ENCODE results near the gene COG5.

The COG5 gene

GRCh38 chr7:107276220-107276827 is 287.4 kb downstream of the COG5 start:
- no peaks in the 10 kb centered on the region for H3K9me3 ChIP-seq
- no peaks in the 10 kb centered on the region for H3K27me3 ChIP-seq
- TF ChIP-seq Cebpa-rat (IDR thresholded peaks at IDR 0.05) = no peak
- H3K4me1 ChIP-seq = no peaks in the 10 kb centered on the region
- H3K36me3 ChIP-seq = 0 out of 2 replicates have a peak, but pooled peaks cover 6% of the 10 kb centered on the region
- H3K4me3 ChIP-seq = no peak overlapping the region
- H4K20me1 ChIP-seq = no peaks in the 10 kb centered on the region
- H3K9ac ChIP-seq = no peak overlapping the region
- H3K4me2 ChIP-seq = no peak overlapping the region
- no peak overlapping the region for H3K27ac ChIP-seq

GRCh38 chr7:107274506-107274905 is 289.2 kb downstream of the COG5 start:
- Histone ChIP-seq H3K36me3 (0 out of 2 replicates have a peak, but pooled peaks cover 10% of the 10 kb centered on the region), H3K9ac (no peak overlapping the region), H4K20me1 (no peaks in the 10 kb centered on the region), H3K4me3 (no peak overlapping the region), H3K27me3 (no peaks in the 10 kb centered on the region), H3K9me3 (no peaks in the 10 kb centered on the region), H3K4me2 (no peak overlapping the region), H3K4me1 (no peaks in the 10 kb centered on the region), H3K27ac (no peak overlapping the region)
- TF ChIP-seq Cebpa-rat (IDR thresholded peaks at IDR 0.05) = no peak

GRCh38 chr7:107269790-107270189 is 293.9 kb downstream of the COG5 start:
- H3K36me3 ChIP-seq = 0 out of 2 replicates have a peak, but pooled peaks cover 10% of the 10 kb centered on the region
- TF ChIP-seq Cebpa-rat (IDR thresholded peaks at IDR 0.05) = no peak
- H3K4me1 ChIP-seq = no peaks in the 10 kb centered on the region
- H3K9ac ChIP-seq = no peak overlapping the region
- no peak overlapping the region for H3K27ac ChIP-seq
- H4K20me1 ChIP-seq = no peaks in the 10 kb centered on the region
- H3K27me3 ChIP-seq = no peaks in the 10 kb centered on the region
- no peaks in the 10 kb centered on the region for H3K9me3 ChIP-seq
- H3K4me3 ChIP-seq = no peak overlapping the region
- H3K4me2 ChIP-seq = no peak overlapping the region

- Histone ChIP-seq H3K27me3 (no peaks in the 10 kb centered on the region), H3K4me2 (no peak overlapping the region)
- TF ChIP-seq Cebpa-rat (IDR thresholded peaks at IDR 0.05) = no peak
Observed at GRCh38 chr7:107268594-107268993, 295.1 kb downstream of the COG5 start.

GRCh38 chr7:107267138-107267537 is 296.6 kb downstream of the COG5 start:
- H3K27ac ChIP-seq = no peak overlapping the region
- no peaks in the 10 kb centered on the region for H4K20me1 ChIP-seq
- no peak for TF ChIP-seq Cebpa-rat (IDR thresholded peaks at IDR 0.05)
- no peaks in the 10 kb centered on the region for H3K9me3 ChIP-seq
- no peak overlapping the region for H3K9ac ChIP-seq
- H3K27me3 ChIP-seq = no peaks in the 10 kb centered on the region
- H3K4me2 ChIP-seq = no peak overlapping the region
- 0 out of 2 replicates have a peak, but pooled peaks cover 3% of the 10 kb centered on the region for H3K36me3 ChIP-seq
- H3K4me1 ChIP-seq = no peaks in the 10 kb centered on the region
- no peak overlapping the region for H3K4me3 ChIP-seq

More at GRCh38 chr7:107268594-107268993, 295.1 kb downstream of the COG5 start:
- H4K20me1 ChIP-seq = no peaks in the 10 kb centered on the region
- 0 out of 2 replicates have a peak, but pooled peaks cover 3% of the 10 kb centered on the region for H3K36me3 ChIP-seq
- H3K4me3 ChIP-seq = no peak overlapping the region
- no peak overlapping the region for H3K9ac ChIP-seq
- H3K9me3 ChIP-seq = no peaks in the 10 kb centered on the region
- H3K27ac ChIP-seq = no peak overlapping the region
- H3K4me1 ChIP-seq = no peaks in the 10 kb centered on the region

GRCh38 chr7:107264723-107265122 is 299.0 kb downstream of the COG5 start:
- no peak overlapping the region for H3K4me2 ChIP-seq
- no peak overlapping the region for H3K9ac ChIP-seq
- H3K4me1 ChIP-seq = no peaks in the 10 kb centered on the region
- H3K9me3 ChIP-seq = no peaks in the 10 kb centered on the region
- no peaks in the 10 kb centered on the region for H4K20me1 ChIP-seq
- no peaks in the 10 kb centered on the region for H3K27me3 ChIP-seq
- 0 out of 2 replicates have a peak, but pooled peaks cover 2% of the 10 kb centered on the region for H3K36me3 ChIP-seq
- no peak for TF ChIP-seq Cebpa-rat (IDR thresholded peaks at IDR 0.05)
- no peak overlapping the region for H3K4me3 ChIP-seq
- H3K27ac ChIP-seq = no peak overlapping the region

GRCh38 chr7:107262857-107263256 is 300.9 kb downstream of the COG5 start:
- Histone ChIP-seq H3K27me3 (no peaks in the 10 kb centered on the region), H3K4me3 (no peak overlapping the region), H3K4me1 (no peaks in the 10 kb centered on the region), H4K20me1 (no peaks in the 10 kb centered on the region), H3K9me3 (no peaks in the 10 kb centered on the region), H3K4me2 (no peak overlapping the region), H3K9ac (no peak overlapping the region), H3K27ac (no peak overlapping the region), H3K36me3 (no peaks in the 10 kb centered on the region)
- no peak for TF ChIP-seq Cebpa-rat (IDR thresholded peaks at IDR 0.05)

- no peaks in the 10 kb centered on the region for H3K9me3 ChIP-seq
- no peak overlapping the region for H3K9ac ChIP-seq
- H3K4me3 ChIP-seq = no peak overlapping the region
- H3K27ac ChIP-seq = no peak overlapping the region
- H3K27me3 ChIP-seq = no peaks in the 10 kb centered on the region
- 0 out of 2 replicates have a peak, but pooled peaks cover under 1% of the 10 kb centered on the region for H3K36me3 ChIP-seq
- H4K20me1 ChIP-seq = no peaks in the 10 kb centered on the region
- TF ChIP-seq Cebpa-rat (IDR thresholded peaks at IDR 0.05) = no peak
- no peak overlapping the region for H3K4me2 ChIP-seq
- no peaks in the 10 kb centered on the region for H3K4me1 ChIP-seq
Observed at GRCh38 chr7:107258737-107259136, 305.0 kb downstream of the COG5 start.

- Histone ChIP-seq H3K9ac (no peak overlapping the region), H3K4me3 (no peak overlapping the region), H4K20me1 (no peaks in the 10 kb centered on the region), H3K9me3 (no peaks in the 10 kb centered on the region), H3K27me3 (no peaks in the 10 kb centered on the region), H3K4me2 (no peak overlapping the region), H3K36me3 (0 out of 2 replicates have a peak, but pooled peaks cover 3% of the 10 kb centered on the region), H3K27ac (no peak overlapping the region), H3K4me1 (no peaks in the 10 kb centered on the region)
- no peak for TF ChIP-seq Cebpa-rat (IDR thresholded peaks at IDR 0.05)
Observed at GRCh38 chr7:107255602-107256001, 308.1 kb downstream of the COG5 start.

- Histone ChIP-seq H3K9ac (no peak overlapping the region), H3K36me3 (0 out of 2 replicates have a peak, but pooled peaks cover 3% of the 10 kb centered on the region), H3K4me3 (no peak overlapping the region), H3K9me3 (no peaks in the 10 kb centered on the region), H3K27ac (no peak overlapping the region), H3K4me1 (no peaks in the 10 kb centered on the region), H4K20me1 (no peaks in the 10 kb centered on the region), H3K4me2 (no peak overlapping the region), H3K27me3 (no peaks in the 10 kb centered on the region)
- no peak for TF ChIP-seq Cebpa-rat (IDR thresholded peaks at IDR 0.05)
Observed at GRCh38 chr7:107254398-107254985, 309.2 kb downstream of the COG5 start.
